22Rv1 (cell line): ENCODE data around the gene SYCE1L.

Experiments used
- CTCF ChIP-seq: fragments of 450-650 bp; IDR thresholded peaks from 2 replicates; pipeline ENCODE4 v1.5.1; 2017; ENCODE audit warnings: mild to moderate bottlenecking
- ZFX ChIP-seq: fragments of 450-650 bp; IDR thresholded peaks from 2 replicates; pipeline ENCODE4 v1.6.1; 2017; ENCODE audit warnings: antibody characterized with exemption, borderline replicate concordance

- TF ChIP-seq CTCF (no peak), ZFX (no peak)
Observed at GRCh38 chr16:77250400-77250799, 51.2 kb downstream of the SYCE1L start.
